ENCODE measurements around the gene RBM20.
"Not testable (repeated sequence)": the region's sequence is repeated elsewhere in the genome, so short reads cannot be mapped to it uniquely, and the experiment has no call there.

The RBM20 gene

GRCh38 chr10:110865186-110865808 is 221.2 kb downstream of the RBM20 start:
- Histone ChIP-seq H3K4me3 (ENCODE audit: low read length) (no peak overlapping the region), H2AFZ (ENCODE audit: low read depth, low read length) (peak overlapping the region; percentile 33), H3K4me1 (ENCODE audit: insufficient read depth, low read length) (peaks cover 20% of the 10 kb centered on the region), H3K36me3 (ENCODE audit: insufficient read depth, low read length) (no peaks in the 10 kb centered on the region), H3K9me3 (ENCODE audit: low read length) (no peaks in the 10 kb centered on the region), H3K27me3 (ENCODE audit: insufficient read depth, low read length) (no peaks in the 10 kb centered on the region)

GRCh38 chr10:110865809-110866482 is 221.8 kb downstream of the RBM20 start:
- Histone ChIP-seq H3K4me1 (ENCODE audit: insufficient read depth, low read length) (peaks cover 25% of the 10 kb centered on the region), H3K27me3 (ENCODE audit: insufficient read depth, low read length) (no peaks in the 10 kb centered on the region), H3K4me3 (ENCODE audit: low read length) (no peak overlapping the region), H3K9me3 (ENCODE audit: low read length) (no peaks in the 10 kb centered on the region), H3K36me3 (ENCODE audit: insufficient read depth, low read length) (no peaks in the 10 kb centered on the region), H2AFZ (ENCODE audit: low read depth, low read length) (no peak overlapping the region)

- H3K27me3 ChIP-seq (ENCODE audit: insufficient read depth, low read length); H3K4me3 ChIP-seq (ENCODE audit: low read length); H2AFZ ChIP-seq (ENCODE audit: low read depth, low read length); H3K9me3 ChIP-seq (ENCODE audit: low read length); H3K36me3 ChIP-seq (ENCODE audit: insufficient read depth, low read length): not testable (repeated sequence)
- peaks cover 30% of the 10 kb centered on the region for H3K4me1 ChIP-seq (ENCODE audit: insufficient read depth, low read length)
Measured at GRCh38 chr10:110867011-110867806, 223.1 kb downstream of the RBM20 start.

- H3K4me1 ChIP-seq (ENCODE audit: insufficient read depth, low read length): peaks cover 30% of the 10 kb centered on the region
- no peak overlapping the region for H2AFZ ChIP-seq (ENCODE audit: low read depth, low read length)
- no peaks in the 10 kb centered on the region for H3K27me3 ChIP-seq (ENCODE audit: insufficient read depth, low read length)
- H3K4me3 ChIP-seq (ENCODE audit: low read length): no peak overlapping the region
- no peaks in the 10 kb centered on the region for H3K9me3 ChIP-seq (ENCODE audit: low read length)
- H3K36me3 ChIP-seq (ENCODE audit: insufficient read depth, low read length): no peaks in the 10 kb centered on the region
Measured at GRCh38 chr10:110867807-110868465, 223.8 kb downstream of the RBM20 start.

GRCh38 chr10:110868981-110869380 is 224.8 kb downstream of the RBM20 start:
- H2AFZ ChIP-seq (ENCODE audit: low read depth, low read length): no peak overlapping the region
- H3K4me3 ChIP-seq (ENCODE audit: low read length): no peak overlapping the region
- peaks cover 31% of the 10 kb centered on the region for H3K4me1 ChIP-seq (ENCODE audit: insufficient read depth, low read length)
- no peaks in the 10 kb centered on the region for H3K9me3 ChIP-seq (ENCODE audit: low read length)
- H3K27me3 ChIP-seq (ENCODE audit: insufficient read depth, low read length): no peaks in the 10 kb centered on the region
- no peaks in the 10 kb centered on the region for H3K36me3 ChIP-seq (ENCODE audit: insufficient read depth, low read length)

GRCh38 chr10:110870823-110871297 is 226.7 kb downstream of the RBM20 start:
- Histone ChIP-seq H3K27me3 (ENCODE audit: insufficient read depth, low read length) (no peaks in the 10 kb centered on the region), H3K4me3 (ENCODE audit: low read length) (peak overlapping the region; percentile 41), H2AFZ (ENCODE audit: low read depth, low read length) (no peak overlapping the region), H3K4me1 (ENCODE audit: insufficient read depth, low read length) (peaks cover 28% of the 10 kb centered on the region), H3K9me3 (ENCODE audit: low read length) (no peaks in the 10 kb centered on the region), H3K36me3 (ENCODE audit: insufficient read depth, low read length) (peaks cover under 1% of the 10 kb centered on the region)

GRCh38 chr10:110871298-110872084 is 227.4 kb downstream of the RBM20 start, which contains the start of gene PDCD4:
Gene PDCD4, plus strand, starts transcription at chr10:110871928. Its CDS starts 4,100 bp downstream, at chr10:110876028.
- Histone ChIP-seq H3K27me3 (ENCODE audit: insufficient read depth, low read length) (no peaks in the 10 kb centered on the region), H3K9me3 (ENCODE audit: low read length) (no peaks in the 10 kb centered on the region), H3K36me3 (ENCODE audit: insufficient read depth, low read length) (peaks cover 7% of the 10 kb centered on the region), H3K4me1 (ENCODE audit: insufficient read depth, low read length) (peaks cover 28% of the 10 kb centered on the region), H2AFZ (ENCODE audit: low read depth, low read length) (peak within 1 kb of the TSS; percentile 29), H3K4me3 (ENCODE audit: low read length) (peak within 1 kb of the TSS; percentile 99)

- Histone ChIP-seq H3K27me3 (ENCODE audit: insufficient read depth, low read length) (no peaks in the 10 kb centered on the region), H3K9me3 (ENCODE audit: low read length) (no peaks in the 10 kb centered on the region), H3K4me1 (ENCODE audit: insufficient read depth, low read length) (peaks cover 28% of the 10 kb centered on the region), H3K4me3 (ENCODE audit: low read length) (peak overlapping the region; percentile 99), H2AFZ (ENCODE audit: low read depth, low read length) (peak overlapping the region; percentile 29), H3K36me3 (ENCODE audit: insufficient read depth, low read length) (peaks cover 7% of the 10 kb centered on the region)
Measured at GRCh38 chr10:110872145-110872983, 228.2 kb downstream of the RBM20 start.

GRCh38 chr10:110872984-110873923 is 229.1 kb downstream of the RBM20 start:
- H3K4me3 ChIP-seq (ENCODE audit: low read length): peak overlapping the region; percentile 99
- H3K36me3 ChIP-seq (ENCODE audit: insufficient read depth, low read length): peaks cover 16% of the 10 kb centered on the region
- no peaks in the 10 kb centered on the region for H3K27me3 ChIP-seq (ENCODE audit: insufficient read depth, low read length)
- H2AFZ ChIP-seq (ENCODE audit: low read depth, low read length): no peak overlapping the region
- no peaks in the 10 kb centered on the region for H3K9me3 ChIP-seq (ENCODE audit: low read length)
- peaks cover 28% of the 10 kb centered on the region for H3K4me1 ChIP-seq (ENCODE audit: insufficient read depth, low read length)

GRCh38 chr10:110873951-110874350 is 229.8 kb downstream of the RBM20 start:
- H3K4me3 ChIP-seq (ENCODE audit: low read length): peak overlapping the region; percentile 99
- H3K9me3 ChIP-seq (ENCODE audit: low read length): no peaks in the 10 kb centered on the region
- H3K27me3 ChIP-seq (ENCODE audit: insufficient read depth, low read length): no peaks in the 10 kb centered on the region
- no peak overlapping the region for H2AFZ ChIP-seq (ENCODE audit: low read depth, low read length)
- H3K4me1 ChIP-seq (ENCODE audit: insufficient read depth, low read length): peaks cover 28% of the 10 kb centered on the region
- peaks cover 23% of the 10 kb centered on the region for H3K36me3 ChIP-seq (ENCODE audit: insufficient read depth, low read length)

- H3K36me3 ChIP-seq (ENCODE audit: insufficient read depth, low read length): peaks cover 35% of the 10 kb centered on the region
- no peaks in the 10 kb centered on the region for H3K9me3 ChIP-seq (ENCODE audit: low read length)
- peaks cover 22% of the 10 kb centered on the region for H3K4me1 ChIP-seq (ENCODE audit: insufficient read depth, low read length)
- no peaks in the 10 kb centered on the region for H3K27me3 ChIP-seq (ENCODE audit: insufficient read depth, low read length)
- H2AFZ ChIP-seq (ENCODE audit: low read depth, low read length): no peak overlapping the region
- H3K4me3 ChIP-seq (ENCODE audit: low read length): no peak overlapping the region
Measured at GRCh38 chr10:110876000-110876399, 231.9 kb downstream of the RBM20 start.

Measured in neuron (in vitro differentiated cells).